NCI-H2227 (cell line): Measurements from ENCODE around the gene TMEM43.

Experiments used
- DNase-seq: peaks from one replicate; lab custom pipeline; 2025; ENCODE audit not compliant: unreplicated experiment; lab: John Stamatoyannopoulos, UW

The TMEM43 gene

GRCh38 chr3:14137445-14137844, 12.6 kb downstream of the TMEM43 start:
- DNase-seq = no peak

GRCh38 chr3:14138109-14138877, 13.4 kb downstream of the TMEM43 start:
- DNase-seq = no peak

GRCh38 chr3:14138878-14139655, 14.2 kb downstream of the TMEM43 start:
- no peak for DNase-seq

GRCh38 chr3:14139771-14140170, 14.9 kb downstream of the TMEM43 start:
- no peak for DNase-seq

GRCh38 chr3:14140668-14141067, 15.8 kb downstream of the TMEM43 start:
- DNase-seq = no peak

- no peak for DNase-seq
Measured at GRCh38 chr3:14141144-14141543, 16.3 kb downstream of the TMEM43 start.

GRCh38 chr3:14141602-14142341, 16.9 kb downstream of the TMEM43 start:
- no peak for DNase-seq

GRCh38 chr3:14142567-14143270, 17.9 kb downstream of the TMEM43 start:
- no peak for DNase-seq

- peak; percentile 65 for DNase-seq
Measured at GRCh38 chr3:14143271-14144225, 18.7 kb downstream of the TMEM43 start.

- DNase-seq = peak; percentile 83
Measured at GRCh38 chr3:14144423-14145075, 19.7 kb downstream of the TMEM43 start.

GRCh38 chr3:14145236-14145635, 20.4 kb downstream of the TMEM43 start:
- DNase-seq = no peak

GRCh38 chr3:14145670-14146380, 21.0 kb downstream of the TMEM43 start:
- no peak for DNase-seq

GRCh38 chr3:14146381-14147065, 21.7 kb downstream of the TMEM43 start:
- DNase-seq = no peak

- no peak for DNase-seq
Measured at GRCh38 chr3:14147066-14147435, 22.2 kb downstream of the TMEM43 start.

- no peak for DNase-seq
Measured at GRCh38 chr3:14147617-14148016, 22.8 kb downstream of the TMEM43 start.

GRCh38 chr3:14148041-14148985, 23.5 kb downstream of the TMEM43 start:
- DNase-seq = no peak

GRCh38 chr3:14150078-14150477, 25.2 kb downstream of the TMEM43 start:
- DNase-seq = no peak
